WTC11 (cell line): ENCODE data around the gene FAF1. TPM values are rescaled to one million over a fixed set of nuclear protein-coding genes. Genes with fewer than 3 reads are reported as not detected.

Source experiments
- ATAC-seq: fragments of 200-7000 bp; cut with Tn5 transposase; 2 replicates; pipeline ENCODE4 v1.10.0; 2021; ENCODE audit warnings: mild to moderate bottlenecking, moderate library complexity
- CTCF ChIA-PET: fragments of 300-600 bp; sonication (Branson Sonifier 250); formaldehyde crosslinking; loops from one replicate; lab custom pipeline; 2021; ENCODE audit warnings: antibody characterized with exemption; lab: Charles Lee
- POLR2A ChIA-PET: fragments of 350-600 bp; sonication (Branson Sonifier 250); formaldehyde crosslinking; loops from one replicate; lab custom pipeline; 2021; ENCODE audit warnings: antibody characterized with exemption; lab: Charles Lee
- DNase-seq: peaks from one replicate; pipeline ENCODE4 v3.0.0; 2021; ENCODE audit warnings: low spot score
- H3K27ac Mint-ChIP-seq: 2 replicates; pipeline ENCODE4 v1.8.0; 2021; ENCODE audit warnings: mixed read lengths
- H3K27me3 Mint-ChIP-seq: 2 replicates; pipeline ENCODE4 v1.8.0; 2021; ENCODE audit warnings: low read depth, mild to moderate bottlenecking, moderate library complexity, mixed read lengths
- H3K36me3 Mint-ChIP-seq: 2 replicates; pipeline ENCODE4 v1.8.0; 2021; ENCODE audit warnings: mixed read lengths
- H3K4me1 Mint-ChIP-seq: 2 replicates; pipeline ENCODE4 v1.8.0; 2022; ENCODE audit warnings: mixed read lengths
- H3K4me3 Mint-ChIP-seq: 2 replicates; pipeline ENCODE4 v1.8.0; 2021; ENCODE audit warnings: mild to moderate bottlenecking, moderate library complexity, mixed read lengths
- H3K9me3 Mint-ChIP-seq: 2 replicates; pipeline ENCODE4 v1.8.0; 2021; ENCODE audit warnings: mixed read lengths
- AR ChIP-seq: fragments of 250-450 bp; sonication (Bioruptor Pico); IDR thresholded peaks from 2 replicates; pipeline ENCODE4 v1.9.0; 2021; ENCODE audit warnings: mild to moderate bottlenecking
- ATF1 ChIP-seq: sonication (generic); formaldehyde crosslinking; IDR thresholded peaks from 2 replicates; pipeline ENCODE4 v1.8.1; 2023; ENCODE audit warnings: mild to moderate bottlenecking, moderate library complexity, missing genetic modification reagents
- ATF3 ChIP-seq: sonication (generic); formaldehyde crosslinking; conservative IDR thresholded peaks from 2 replicates; pipeline ENCODE4 v1.8.1; 2022; ENCODE audit warnings: mild to moderate bottlenecking, missing genetic modification reagents
- E2F1 ChIP-seq: sonication (generic); formaldehyde crosslinking; IDR thresholded peaks from 2 replicates; pipeline ENCODE4 v1.8.0; 2022; ENCODE audit warnings: mild to moderate bottlenecking, missing genetic modification reagents
- E2F4 ChIP-seq: sonication (generic); formaldehyde crosslinking; IDR thresholded peaks from 2 replicates; pipeline ENCODE4 v1.8.1; 2022; ENCODE audit warnings: low read depth, mild to moderate bottlenecking, moderate library complexity, missing genetic modification reagents, borderline replicate concordance
- ESRRA ChIP-seq: sonication (generic); formaldehyde crosslinking; IDR thresholded peaks from 2 replicates; pipeline ENCODE4 v1.8.1; 2022; ENCODE audit warnings: mild to moderate bottlenecking, missing genetic modification reagents, borderline replicate concordance
- ETV6 ChIP-seq: sonication (generic); formaldehyde crosslinking; IDR thresholded peaks from 2 replicates; pipeline ENCODE4 v1.8.1; 2022; ENCODE audit warnings: mild to moderate bottlenecking, missing genetic modification reagents
- GABPB1 ChIP-seq: sonication (generic); formaldehyde crosslinking; IDR thresholded peaks from 2 replicates; pipeline ENCODE4 v1.8.1; 2023; ENCODE audit warnings: mild to moderate bottlenecking, missing genetic modification reagents
- GTF2I ChIP-seq: fragments of 250-450 bp; sonication (Bioruptor Pico); conservative IDR thresholded peaks from 2 replicates; pipeline ENCODE4 v1.4.0; 2021; ENCODE audit warnings: mild to moderate bottlenecking
- HMGA2 ChIP-seq: fragments of 250-450 bp; sonication (Bioruptor Pico); IDR thresholded peaks from 2 replicates; pipeline ENCODE4 v1.4.0; 2021; ENCODE audit warnings: mild to moderate bottlenecking, moderate library complexity
- HMGXB4 ChIP-seq: sonication (generic); formaldehyde crosslinking; IDR thresholded peaks from 2 replicates; pipeline ENCODE4 v1.8.1; 2023; ENCODE audit warnings: mild to moderate bottlenecking, moderate library complexity, missing genetic modification reagents
- NFE2L1 ChIP-seq: sonication (generic); formaldehyde crosslinking; IDR thresholded peaks from 2 replicates; pipeline ENCODE4 v1.8.1; 2023; ENCODE audit warnings: missing genetic modification reagents
- NR2C2 ChIP-seq: sonication (generic); formaldehyde crosslinking; IDR thresholded peaks from 2 replicates; pipeline ENCODE4 v1.8.0; 2022; ENCODE audit warnings: mild to moderate bottlenecking, missing genetic modification reagents
- PRDM15 ChIP-seq: sonication (generic); formaldehyde crosslinking; IDR thresholded peaks from 2 replicates; pipeline ENCODE4 v1.8.0; 2022; ENCODE audit warnings: missing genetic modification reagents
- RORB ChIP-seq: fragments of 250-450 bp; sonication (Bioruptor Pico); IDR thresholded peaks from 2 replicates; pipeline ENCODE4 v1.9.0; 2021; ENCODE audit warnings: mild to moderate bottlenecking
- ZMAT4 ChIP-seq: fragments of 250-450 bp; sonication (Bioruptor Pico); IDR thresholded peaks from 2 replicates; pipeline ENCODE4 v1.9.0; 2021; ENCODE audit warnings: mild to moderate bottlenecking
- ZNF396 ChIP-seq: fragments of 250-450 bp; sonication (Bioruptor Pico); IDR thresholded peaks from 2 replicates; pipeline ENCODE4 v1.8.0; 2021; ENCODE audit warnings: mild to moderate bottlenecking, moderate library complexity, borderline replicate concordance
- ZNF671 ChIP-seq: fragments of 250-450 bp; sonication (Bioruptor Pico); IDR thresholded peaks from 2 replicates; pipeline ENCODE4 v1.8.0; 2021; ENCODE audit warnings: mild to moderate bottlenecking
- total RNA-seq: library from RNA; stranded (reverse); gene quantifications from 3 replicates; pipeline ENCODE4 v1.2.3, GENCODE V29; 2021

Gene FAF1
- total RNA-seq, 1 experiment from 2014 or later = 53.5 TPM

- no peak for DNase-seq
- POLR2A ChIA-PET = interaction anchor here (0.5 to 0.9 kb wide), 2 partner anchors 9 to 948 kb away, joined by 3 to 5 read pairs; no protein-coding TSS in a partner anchor
- CTCF ChIA-PET = interaction anchor here (1.0 to 1.6 kb wide), 5 partner anchors 11 to 499 kb away, joined by 3 to 6 read pairs (median 4); no protein-coding TSS in a partner anchor
- TF ChIP-seq ZNF396 (CRISPR knock-in tag) (no peak), GABPB1 (CRISPR knock-in tag) (no peak), PRDM15 (no peak), E2F4 (CRISPR knock-in tag) (no peak), GTF2I (CRISPR knock-in tag) (no peak), RORB (CRISPR knock-in tag) (no peak), E2F1 (CRISPR knock-in tag) (no peak), HMGXB4 (CRISPR knock-in tag) (no peak)
- H3K4me1 Mint-ChIP-seq = peaks cover 40% of the 10 kb centered on the region
- no peak for ATAC-seq
- H3K9me3 Mint-ChIP-seq = no peaks in the 10 kb centered on the region
- H3K36me3 Mint-ChIP-seq = no peaks in the 10 kb centered on the region
- H3K27ac Mint-ChIP-seq = no peak overlapping the region
- peaks cover 99% of the 10 kb centered on the region for H3K27me3 Mint-ChIP-seq
- H3K4me3 Mint-ChIP-seq = peak overlapping the region; percentile 71
Measured at GRCh38 chr1:50430010-50430405, 530.1 kb downstream of the FAF1 start.

- Mint-ChIP-seq H3K4me1 (peaks cover 58% of the 10 kb centered on the region), H3K4me3 (peak overlapping the region; percentile 48), H3K9me3 (no peaks in the 10 kb centered on the region), H3K36me3 (peaks cover 3% of the 10 kb centered on the region), H3K27ac (no peak overlapping the region), H3K27me3 (peaks cover 100% of the 10 kb centered on the region)
- CTCF ChIA-PET = no interaction called here
- ATAC-seq (peak; percentile 6), DNase-seq (peak; percentile 57)
- POLR2A ChIA-PET = no interaction called here
- TF ChIP-seq ZMAT4 (CRISPR knock-in tag) (no peak), ATF3 (CRISPR knock-in tag) (no peak), ETV6 (no peak), ATF1 (CRISPR knock-in tag) (no peak), ESRRA (CRISPR knock-in tag) (no peak), NFE2L1 (no peak), E2F4 (CRISPR knock-in tag) (no peak), ZNF671 (CRISPR knock-in tag) (no peak), AR (CRISPR knock-in tag) (no peak), E2F1 (CRISPR knock-in tag) (no peak), HMGA2 (CRISPR knock-in tag) (no peak), ZNF396 (CRISPR knock-in tag) (no peak), NR2C2 (CRISPR knock-in tag) (no peak)
Measured at GRCh38 chr1:50427818-50428779, 532.0 kb downstream of the FAF1 start.
